ENCODE results near the gene LMCD1.

DNA sequence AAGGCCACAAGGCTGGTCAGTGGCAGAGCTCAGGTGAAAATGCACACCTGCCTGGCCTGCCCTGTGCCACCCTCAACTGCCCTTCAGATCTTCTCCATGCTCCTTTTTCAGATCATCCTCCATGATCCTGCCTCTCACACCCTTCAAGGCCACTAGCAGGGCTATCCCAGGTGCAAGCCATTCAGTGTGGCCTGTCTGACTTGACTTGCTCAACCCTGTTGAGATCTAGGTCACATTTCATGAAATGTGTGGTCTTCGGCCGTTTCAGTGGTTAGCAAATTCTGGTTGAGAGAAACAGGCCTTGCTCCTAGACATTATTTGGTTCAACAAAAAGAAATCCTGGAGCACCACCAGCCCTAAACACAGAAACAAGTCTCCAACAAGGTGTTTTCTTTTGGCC is 26.6 kb upstream of the LMCD1 start:
- TF ChIP-seq, protein P1, sequence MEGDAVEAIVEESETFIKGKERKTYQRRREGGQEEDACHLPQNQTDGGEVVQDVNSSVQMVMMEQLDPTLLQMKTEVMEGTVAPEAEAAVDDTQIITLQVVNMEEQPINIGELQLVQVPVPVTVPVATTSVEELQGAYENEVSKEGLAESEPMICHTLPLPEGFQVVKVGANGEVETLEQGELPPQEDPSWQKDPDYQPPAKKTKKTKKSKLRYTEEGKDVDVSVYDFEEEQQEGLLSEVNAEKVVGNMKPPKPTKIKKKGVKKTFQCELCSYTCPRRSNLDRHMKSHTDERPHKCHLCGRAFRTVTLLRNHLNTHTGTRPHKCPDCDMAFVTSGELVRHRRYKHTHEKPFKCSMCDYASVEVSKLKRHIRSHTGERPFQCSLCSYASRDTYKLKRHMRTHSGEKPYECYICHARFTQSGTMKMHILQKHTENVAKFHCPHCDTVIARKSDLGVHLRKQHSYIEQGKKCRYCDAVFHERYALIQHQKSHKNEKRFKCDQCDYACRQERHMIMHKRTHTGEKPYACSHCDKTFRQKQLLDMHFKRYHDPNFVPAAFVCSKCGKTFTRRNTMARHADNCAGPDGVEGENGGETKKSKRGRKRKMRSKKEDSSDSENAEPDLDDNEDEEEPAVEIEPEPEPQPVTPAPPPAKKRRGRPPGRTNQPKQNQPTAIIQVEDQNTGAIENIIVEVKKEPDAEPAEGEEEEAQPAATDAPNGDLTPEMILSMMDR (conservative IDR thresholded peaks at IDR 0.05 in 1 of 2, IDR thresholded peaks at IDR 0.05 in 1 of 2; ENCODE audit: low read depth in 1 of 2, low read length in 2 of 2) = no peak
- TF ChIP-seq EZH2 (IDR thresholded peaks at IDR 0.05; ENCODE audit: low read length, missing control alignments) = no peak
